T-helper 1 cell treated with Interleukin-12 subunit alpha and Interleukin-12 subunit beta and Interleukin-4 antibody, amounts not matched to agents 30 μg/mL and 1 μg/mL, for 36 hours (primary cell): ENCODE measurements around the gene RPUSD4.

Source experiments
- H3K27ac Mint-ChIP-seq: one replicate; pipeline ENCODE4 v1.8.0; 2021; ENCODE audit warnings: mild to moderate bottlenecking, mixed read lengths
- H3K27me3 Mint-ChIP-seq: one replicate; pipeline ENCODE4 v1.8.0; 2021; ENCODE audit warnings: low read depth, mixed read lengths
- H3K36me3 Mint-ChIP-seq: one replicate; pipeline ENCODE4 v1.8.0; 2021; ENCODE audit warnings: low read depth, mixed read lengths
- H3K4me1 Mint-ChIP-seq: one replicate; pipeline ENCODE4 v1.8.0; 2021; ENCODE audit warnings: low read depth, mixed read lengths
- H3K4me3 Mint-ChIP-seq: one replicate; pipeline ENCODE4 v1.8.0; 2021; ENCODE audit warnings: mild to moderate bottlenecking, moderate library complexity, mixed read lengths
- H3K9me3 Mint-ChIP-seq: one replicate; pipeline ENCODE4 v1.8.0; 2021; ENCODE audit warnings: mixed read lengths

RPUSD4 gene

DNA sequence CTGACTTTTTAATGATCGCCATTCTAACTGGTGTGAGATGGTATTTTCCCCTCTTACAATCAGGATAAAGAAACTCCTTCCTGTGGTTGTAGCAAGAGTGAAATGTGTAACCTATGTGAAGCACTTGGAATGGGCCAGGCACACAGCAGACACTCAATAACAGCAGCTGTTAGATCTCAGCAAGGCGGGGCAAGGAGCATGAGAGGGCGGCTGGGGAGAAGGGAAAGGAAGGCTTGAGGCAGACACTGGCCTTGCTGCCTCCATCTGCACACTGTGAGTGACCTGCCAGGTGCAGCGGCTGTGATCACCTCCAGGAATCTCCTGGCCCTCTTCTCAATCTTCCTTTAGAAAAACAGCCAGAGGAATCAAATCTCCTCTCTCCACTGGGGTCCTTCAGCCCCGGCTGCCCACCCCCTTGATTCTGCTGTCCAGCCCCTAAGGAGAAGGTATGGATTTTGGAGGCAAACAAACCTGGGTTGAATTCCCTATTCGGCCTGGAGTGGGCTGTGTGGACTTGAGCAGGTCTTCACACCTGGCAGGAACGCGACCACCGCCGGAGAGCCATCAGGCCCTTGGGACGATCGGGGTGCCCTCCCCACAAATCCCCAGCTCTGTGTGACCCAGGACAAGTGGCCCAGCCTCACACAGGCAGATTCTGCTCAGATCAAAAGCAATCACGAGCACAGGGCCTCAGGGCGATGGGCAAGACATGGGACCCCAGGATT lies 49.0 kb downstream of the RPUSD4 start:
- peaks cover 3% of the 10 kb centered on the region for H3K4me1 Mint-ChIP-seq
- H3K27ac Mint-ChIP-seq, result no peak overlapping the region
- H3K36me3 Mint-ChIP-seq, result no peaks in the 10 kb centered on the region
- H3K4me3 Mint-ChIP-seq, result no peak overlapping the region
- H3K27me3 Mint-ChIP-seq, result no peaks in the 10 kb centered on the region
- H3K9me3 Mint-ChIP-seq, result no peaks in the 10 kb centered on the region

DNA sequence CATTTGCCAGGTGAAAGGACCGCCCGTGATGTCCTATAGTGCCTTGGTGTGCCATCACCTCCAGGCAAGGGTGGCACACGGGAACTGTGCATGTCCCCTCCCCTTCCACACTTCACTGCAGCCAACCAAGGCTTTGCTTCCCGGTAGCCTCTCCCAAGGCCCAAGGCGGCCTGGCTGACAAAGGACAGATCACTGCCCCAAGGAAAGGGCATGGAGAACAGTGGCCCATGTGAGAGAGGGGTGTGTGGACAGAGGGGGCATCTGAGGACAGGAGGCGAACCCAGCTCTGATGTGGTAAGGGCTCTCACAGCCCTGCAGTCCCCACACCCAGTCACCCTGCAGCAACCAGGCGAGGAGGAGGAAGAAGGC lies 50.4 kb downstream of the RPUSD4 start:
- Mint-ChIP-seq H3K9me3 (no peaks in the 10 kb centered on the region), H3K27me3 (no peaks in the 10 kb centered on the region), H3K4me1 (peaks cover 3% of the 10 kb centered on the region), H3K27ac (no peak overlapping the region), H3K36me3 (no peaks in the 10 kb centered on the region), H3K4me3 (no peak overlapping the region)

DNA sequence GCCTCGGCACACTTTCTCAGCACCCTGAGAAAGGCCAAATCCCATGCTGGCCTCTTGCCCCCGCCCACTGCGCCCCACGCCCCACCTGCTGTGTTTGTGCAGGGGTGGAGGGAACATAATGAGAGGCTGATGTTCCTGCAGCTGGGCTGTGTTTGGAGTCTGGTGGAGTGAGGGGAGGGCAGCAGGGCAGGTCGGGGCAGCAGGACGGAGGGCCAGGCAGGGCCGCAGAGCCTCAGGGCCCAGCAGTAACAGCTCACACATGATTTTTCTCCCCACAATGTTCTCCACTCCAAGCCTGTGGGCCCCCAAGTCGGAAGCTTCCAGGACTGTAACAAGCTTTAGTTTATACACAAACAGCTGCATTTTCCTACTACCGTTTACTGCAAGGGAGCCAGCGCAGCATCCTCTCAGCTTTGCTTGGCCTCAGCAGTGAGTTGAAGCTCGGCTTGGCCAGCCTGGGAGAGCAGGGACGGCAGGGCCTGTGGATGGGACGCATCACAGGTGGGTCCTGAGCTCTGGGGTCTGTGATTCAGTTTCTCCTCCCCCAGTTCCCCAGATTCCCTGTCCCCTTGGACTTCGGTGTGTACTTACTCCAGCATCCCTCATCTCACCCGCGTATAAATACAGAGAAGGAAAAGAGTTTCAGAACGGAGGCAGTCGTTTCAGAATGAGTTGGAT lies 51.0 kb downstream of the RPUSD4 start:
- Mint-ChIP-seq H3K27ac (no peak overlapping the region), H3K36me3 (no peaks in the 10 kb centered on the region), H3K9me3 (no peaks in the 10 kb centered on the region), H3K4me3 (no peak overlapping the region), H3K4me1 (peaks cover 3% of the 10 kb centered on the region), H3K27me3 (no peaks in the 10 kb centered on the region)

DNA sequence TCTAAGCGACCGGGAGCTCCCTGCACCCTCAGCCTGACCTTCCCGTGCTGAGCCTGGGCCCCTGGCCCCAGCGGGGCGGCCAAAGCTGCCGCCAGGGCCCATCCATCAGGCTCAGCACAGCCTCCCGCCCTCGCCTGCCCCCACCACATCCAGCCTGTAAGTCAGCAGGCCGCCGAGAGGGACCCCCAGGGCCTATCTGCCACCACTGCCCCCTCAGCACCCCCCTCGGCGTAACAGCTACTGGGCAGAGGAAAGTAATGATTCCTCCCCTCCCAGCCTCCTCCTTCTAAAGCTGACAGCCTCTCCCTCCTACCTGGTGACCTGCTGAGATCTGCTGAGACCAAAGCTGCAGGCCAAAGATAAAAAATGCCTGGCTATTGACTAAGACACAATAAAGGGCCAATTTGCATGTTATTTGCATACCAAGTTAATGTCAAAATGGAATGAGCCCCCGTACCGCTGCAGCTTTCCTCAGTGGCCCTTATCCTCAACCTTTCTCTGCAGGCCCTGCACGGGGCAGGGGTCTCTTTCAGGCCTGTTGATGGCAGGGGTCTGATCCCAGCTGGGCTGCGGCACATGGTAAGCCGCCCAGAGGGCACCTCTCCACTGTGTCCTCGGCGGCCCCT lies 51.6 kb downstream of the RPUSD4 start:
- Mint-ChIP-seq H3K9me3 (no peaks in the 10 kb centered on the region), H3K4me1 (peaks cover 3% of the 10 kb centered on the region), H3K27ac (no peak overlapping the region), H3K36me3 (no peaks in the 10 kb centered on the region), H3K4me3 (no peak overlapping the region), H3K27me3 (no peaks in the 10 kb centered on the region)

DNA sequence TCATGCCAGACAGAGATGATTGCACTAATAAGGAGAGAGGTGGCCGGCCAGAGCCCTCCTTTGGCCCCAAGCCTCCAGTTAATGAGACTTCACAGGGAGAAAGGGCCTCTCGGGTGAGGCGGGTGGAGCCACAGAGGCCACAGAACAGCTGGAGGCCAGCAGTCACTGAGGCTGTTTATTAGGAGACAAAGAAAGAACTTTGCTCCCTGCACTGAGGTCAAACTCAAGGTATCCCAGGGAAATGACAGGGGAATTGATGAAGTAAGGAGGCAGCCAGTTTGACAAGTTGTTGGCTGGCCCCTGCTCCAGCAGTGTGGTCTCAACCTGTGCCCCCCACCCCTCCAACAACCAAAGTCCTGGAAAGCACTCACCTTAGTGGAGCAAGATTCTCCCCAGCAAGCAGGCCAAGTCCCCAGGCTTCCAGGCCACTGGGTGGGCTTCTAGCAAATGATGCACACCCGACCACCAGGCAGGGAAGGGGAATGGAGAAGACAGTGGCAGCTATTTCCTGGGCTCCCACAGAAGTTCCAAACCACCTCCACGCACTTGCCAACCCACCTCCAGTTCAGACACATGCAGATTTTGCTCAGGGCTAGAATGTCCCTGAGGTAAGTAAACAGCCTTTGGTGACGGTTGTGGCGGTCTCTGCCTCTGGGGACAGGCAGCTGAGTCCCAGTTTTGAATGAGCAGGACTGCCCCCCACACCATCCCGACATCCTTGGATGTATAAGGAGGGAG lies 53.2 kb downstream of the RPUSD4 start:
- Mint-ChIP-seq H3K27ac (no peak overlapping the region), H3K4me1 (no peaks in the 10 kb centered on the region), H3K27me3 (no peaks in the 10 kb centered on the region), H3K4me3 (no peak overlapping the region), H3K36me3 (no peaks in the 10 kb centered on the region), H3K9me3 (no peaks in the 10 kb centered on the region)

DNA sequence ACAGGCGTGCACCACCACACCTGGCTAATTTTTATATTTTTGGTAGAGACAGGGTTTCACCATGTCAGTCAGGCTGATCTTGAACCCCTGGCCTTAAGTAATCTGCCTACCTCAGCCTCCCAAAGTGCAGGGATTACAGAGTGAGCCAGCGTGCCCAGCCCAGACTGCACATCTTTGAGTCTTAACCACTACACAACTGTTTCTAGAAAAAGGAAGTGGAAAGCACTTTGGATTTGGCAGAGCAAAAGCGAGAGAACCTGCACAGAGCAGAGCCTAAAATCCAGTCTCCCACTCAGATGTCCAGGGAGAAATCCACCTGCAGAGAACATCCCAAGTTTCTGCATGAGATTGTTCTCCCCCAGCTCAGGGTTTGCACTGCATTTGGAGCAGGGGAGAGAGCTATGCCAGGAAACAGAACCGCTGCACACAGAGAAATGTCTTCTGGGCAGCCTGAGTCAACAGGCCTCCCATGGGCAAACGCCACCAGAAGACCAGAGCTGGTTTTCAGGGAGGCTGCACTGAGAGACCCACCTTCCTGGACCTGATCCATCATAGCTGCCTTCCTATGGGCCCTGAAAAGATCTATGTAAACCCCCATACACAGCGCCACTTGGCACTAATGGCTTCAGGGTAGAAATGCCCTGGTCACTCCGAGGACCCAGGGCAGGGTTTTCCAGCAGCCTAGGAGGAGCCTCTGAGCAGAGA lies 54.0 kb downstream of the RPUSD4 start:
- Mint-ChIP-seq H3K4me1 (no peaks in the 10 kb centered on the region), H3K27me3 (no peaks in the 10 kb centered on the region), H3K36me3 (no peaks in the 10 kb centered on the region), H3K4me3 (no peak overlapping the region), H3K27ac (no peak overlapping the region), H3K9me3 (peaks cover under 1% of the 10 kb centered on the region)

DNA sequence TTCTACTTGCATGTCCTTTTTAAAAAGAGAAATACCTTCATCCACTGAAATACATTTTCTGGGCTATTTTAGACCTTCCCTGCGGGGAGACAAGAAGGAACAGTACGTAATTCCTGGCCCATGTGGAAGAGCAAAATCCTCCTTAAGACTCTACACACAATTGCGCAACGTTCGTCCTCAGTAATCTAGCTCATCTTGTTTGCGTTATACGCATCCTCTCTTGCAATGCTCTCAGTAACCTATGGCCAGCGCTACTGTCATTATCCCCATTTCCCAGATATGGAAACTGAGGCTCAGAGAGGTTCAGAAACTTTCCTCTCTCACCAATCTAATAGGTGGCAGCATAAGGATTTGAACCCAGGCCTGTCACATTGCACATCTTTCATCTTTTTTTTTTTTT lies 54.6 kb downstream of the RPUSD4 start:
- Mint-ChIP-seq H3K4me1 (no peaks in the 10 kb centered on the region), H3K9me3 (peaks cover 6% of the 10 kb centered on the region), H3K27me3 (peaks cover 6% of the 10 kb centered on the region), H3K27ac (no peak overlapping the region), H3K4me3 (no peak overlapping the region), H3K36me3 (no peaks in the 10 kb centered on the region)

DNA sequence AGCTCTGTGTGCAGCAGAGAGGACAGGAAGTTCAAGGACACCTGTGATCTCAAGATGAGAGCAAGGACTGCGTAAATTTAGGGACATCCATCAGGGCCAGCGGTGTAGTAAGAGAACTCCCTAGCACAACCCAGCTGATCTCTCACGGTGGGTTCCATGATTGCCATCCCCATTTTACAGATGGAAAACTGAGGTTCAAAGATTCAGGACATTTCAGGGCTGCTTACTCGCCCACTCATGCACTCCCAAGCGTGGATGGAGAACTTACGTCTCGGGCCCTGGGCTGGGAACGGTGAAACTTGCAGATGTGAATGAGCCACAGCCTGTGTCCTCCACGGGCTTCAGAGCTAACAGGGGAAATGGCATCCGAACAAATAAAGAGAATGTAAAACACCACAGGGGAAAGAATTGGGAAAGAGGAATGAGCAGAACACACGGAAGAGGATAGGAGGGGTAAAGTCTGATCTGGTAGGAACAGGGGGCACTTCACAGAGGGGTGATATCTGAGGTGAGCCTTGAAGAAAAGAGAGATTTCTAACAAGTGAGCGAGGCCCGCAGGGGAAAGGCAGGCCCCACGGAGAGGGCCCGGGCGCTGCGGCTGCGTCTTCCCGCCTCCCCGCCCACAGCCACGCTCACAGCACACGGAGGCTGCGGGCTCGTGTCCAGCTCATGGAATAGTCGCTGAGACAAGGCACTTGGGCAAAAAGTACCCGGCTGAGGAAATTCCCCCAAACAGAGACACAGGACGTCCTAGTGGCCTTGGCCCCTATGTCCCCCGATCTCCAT lies 55.9 kb downstream of the RPUSD4 start:
- no peaks in the 10 kb centered on the region for H3K36me3 Mint-ChIP-seq
- H3K27me3 Mint-ChIP-seq, result peaks cover 7% of the 10 kb centered on the region
- H3K4me3 Mint-ChIP-seq, result no peak overlapping the region
- no peaks in the 10 kb centered on the region for H3K4me1 Mint-ChIP-seq
- no peak overlapping the region for H3K27ac Mint-ChIP-seq
- H3K9me3 Mint-ChIP-seq, result peaks cover 6% of the 10 kb centered on the region

DNA sequence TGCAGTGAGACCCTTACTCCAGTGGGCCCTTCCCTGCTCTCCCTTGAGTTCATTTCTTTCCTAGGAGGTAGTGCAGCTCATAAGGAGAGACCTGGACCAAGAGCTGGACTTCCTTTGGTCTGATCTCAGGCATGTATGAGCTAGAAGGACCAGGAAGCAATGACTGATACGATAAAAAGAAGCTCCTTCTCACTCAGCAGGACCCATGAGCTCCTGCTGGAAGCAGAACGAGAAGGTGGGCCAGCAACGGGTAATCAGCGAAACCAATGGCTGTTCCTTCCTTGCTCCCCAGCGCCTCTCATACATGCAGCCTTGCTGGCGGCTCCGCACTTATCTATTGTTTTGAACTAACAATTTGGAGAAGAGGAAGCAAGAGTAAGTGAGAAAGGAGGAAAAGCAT lies 56.8 kb downstream of the RPUSD4 start:
- H3K4me3 Mint-ChIP-seq, result no peak overlapping the region
- peaks cover 6% of the 10 kb centered on the region for H3K9me3 Mint-ChIP-seq
- H3K27me3 Mint-ChIP-seq, result peaks cover 7% of the 10 kb centered on the region
- H3K27ac Mint-ChIP-seq, result no peak overlapping the region
- no peaks in the 10 kb centered on the region for H3K36me3 Mint-ChIP-seq
- no peaks in the 10 kb centered on the region for H3K4me1 Mint-ChIP-seq

DNA sequence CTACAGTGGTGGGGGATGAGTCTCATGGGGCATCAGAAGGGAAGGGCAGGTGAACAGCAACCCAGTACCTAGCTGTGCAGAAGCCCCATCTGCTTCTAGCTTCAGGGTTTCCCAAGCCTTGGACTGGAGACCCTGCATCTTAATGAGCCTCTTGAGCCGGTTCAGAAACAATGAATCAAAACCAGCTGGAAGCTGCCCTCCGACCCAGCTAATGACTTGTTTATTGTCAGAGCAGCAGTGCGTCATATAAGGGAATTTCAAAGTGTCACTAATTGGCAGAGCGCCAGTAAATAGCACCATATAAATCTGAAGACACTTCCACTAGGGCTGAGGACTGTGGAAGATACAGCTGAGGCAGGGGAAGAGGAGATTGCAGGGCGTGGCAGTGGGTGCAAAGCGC lies 57.5 kb downstream of the RPUSD4 start:
- no peak overlapping the region for H3K27ac Mint-ChIP-seq
- H3K27me3 Mint-ChIP-seq, result peaks cover 7% of the 10 kb centered on the region
- H3K36me3 Mint-ChIP-seq, result no peaks in the 10 kb centered on the region
- no peaks in the 10 kb centered on the region for H3K4me1 Mint-ChIP-seq
- H3K4me3 Mint-ChIP-seq, result no peak overlapping the region
- peaks cover 6% of the 10 kb centered on the region for H3K9me3 Mint-ChIP-seq

DNA sequence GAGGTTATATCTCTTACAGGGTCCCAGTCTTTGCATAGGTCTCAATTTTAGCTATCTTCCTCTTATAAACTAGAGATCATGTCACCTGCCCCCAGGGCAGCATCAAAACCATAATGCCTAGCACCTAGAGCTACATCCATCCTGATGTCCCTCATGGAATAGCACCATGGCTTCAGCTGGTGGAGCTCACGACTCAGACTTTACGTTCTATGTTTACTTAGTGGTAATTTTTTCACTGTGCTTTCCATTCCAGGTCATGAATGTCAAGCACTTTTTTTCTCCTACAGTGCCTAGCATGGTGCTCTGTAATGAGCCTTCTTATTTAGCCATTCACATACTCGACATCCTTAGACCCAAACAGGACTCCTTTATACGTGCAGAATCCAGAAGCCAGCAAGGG lies 58.4 kb downstream of the RPUSD4 start:
- no peak overlapping the region for H3K27ac Mint-ChIP-seq
- no peaks in the 10 kb centered on the region for H3K36me3 Mint-ChIP-seq
- H3K4me1 Mint-ChIP-seq, result no peaks in the 10 kb centered on the region
- peaks cover 6% of the 10 kb centered on the region for H3K9me3 Mint-ChIP-seq
- peaks cover 7% of the 10 kb centered on the region for H3K27me3 Mint-ChIP-seq
- no peak overlapping the region for H3K4me3 Mint-ChIP-seq

DNA sequence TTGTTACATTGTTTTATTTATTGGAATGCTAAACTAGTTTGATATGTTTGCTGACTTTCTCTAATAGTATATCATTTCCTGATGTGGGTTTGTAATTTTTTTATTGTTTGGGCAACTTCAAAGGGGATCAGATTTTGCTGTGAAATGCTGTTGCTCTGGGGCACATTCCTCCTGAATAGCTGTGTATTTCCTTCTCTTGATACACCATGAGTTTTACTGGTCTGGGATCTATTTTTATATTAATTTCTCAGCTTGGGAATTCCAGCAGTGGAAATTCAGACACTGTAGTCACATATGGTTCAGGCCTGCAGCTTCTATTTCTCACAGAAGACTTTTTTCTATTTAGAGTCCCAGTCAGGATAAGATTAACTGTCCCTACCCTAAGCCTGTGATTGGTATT lies 58.9 kb downstream of the RPUSD4 start:
- Mint-ChIP-seq H3K4me1 (no peaks in the 10 kb centered on the region), H3K4me3 (no peak overlapping the region), H3K36me3 (no peaks in the 10 kb centered on the region), H3K27ac (no peak overlapping the region), H3K27me3 (peaks cover 7% of the 10 kb centered on the region), H3K9me3 (peaks cover 6% of the 10 kb centered on the region)

DNA sequence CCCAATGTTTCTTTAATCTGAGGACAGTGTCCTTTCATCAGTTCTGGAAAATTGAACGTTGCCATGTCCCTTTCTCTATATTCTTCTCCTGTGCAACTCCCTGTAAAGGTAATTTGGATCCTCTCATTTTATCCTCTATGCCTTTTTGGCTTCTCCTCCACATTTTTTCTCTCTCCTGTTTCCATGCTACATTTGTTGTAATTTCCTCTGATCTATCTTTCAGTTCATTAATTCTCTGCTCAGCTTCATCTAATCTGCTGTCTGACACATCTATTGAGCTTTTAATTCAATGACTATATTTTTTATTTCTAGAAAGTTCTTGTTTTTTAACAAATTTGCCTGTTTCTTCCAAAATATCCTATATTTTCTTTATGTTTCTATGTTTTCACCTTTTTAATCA lies 59.3 kb downstream of the RPUSD4 start:
- no peaks in the 10 kb centered on the region for H3K36me3 Mint-ChIP-seq
- H3K27ac Mint-ChIP-seq, result no peak overlapping the region
- peaks cover 6% of the 10 kb centered on the region for H3K9me3 Mint-ChIP-seq
- H3K4me1 Mint-ChIP-seq, result no peaks in the 10 kb centered on the region
- peaks cover 7% of the 10 kb centered on the region for H3K27me3 Mint-ChIP-seq
- H3K4me3 Mint-ChIP-seq, result no peak overlapping the region
